ENCODE measurements around the gene PAPPA. TPM values are rescaled to one million over a fixed set of nuclear protein-coding genes. Genes with fewer than 3 reads are reported as not detected.

The PAPPA gene
- total RNA-seq, 3 donors from 2014 or later (not counting 1 experiment from before 2014, with no cell fraction given), result not detected

GRCh38 chr9:116322521-116322920 is 168.9 kb downstream of the PAPPA start:
- Histone ChIP-seq H3K27ac (ENCODE audit: low read length) (no peak overlapping the region), H3K4me3 (ENCODE audit: low read length) (no peak overlapping the region), H3K27me3 (ENCODE audit: control insufficient read depth, insufficient read depth, low read length) (no peaks in the 10 kb centered on the region), H3K36me3 (ENCODE audit: control insufficient read depth, insufficient read depth, low read length) (no peaks in the 10 kb centered on the region), H3K4me1 (ENCODE audit: control insufficient read depth, insufficient read depth, low read length) (no peaks in the 10 kb centered on the region), H3K9me3 (ENCODE audit: control insufficient read depth, insufficient read depth, low read length) (no peaks in the 10 kb centered on the region)
- DNase-seq (no peak), ATAC-seq (no peak)
- Mint-ChIP-seq H3K27me3 (ENCODE audit: low read depth in 2 of 2) (no peaks in the 10 kb centered on the region), H3K27ac (no peak overlapping the region), H3K9me3 (peaks cover 3 to 6% of the 10 kb centered on the region in 2 donors), H3K4me1 (no peaks in the 10 kb centered on the region), H3K4me3 (no peak overlapping the region), H3K36me3 (no peaks in the 10 kb centered on the region)
- intact Hi-C loops (cut with micrococcal nuclease), result no loop called here
- TF ChIP-seq CTCF (IDR thresholded peaks at IDR 0.05), result no peak
- no CpG with 5 or more reads among the region's 2 CpGs for WGBS (ENCODE audit: insufficient coverage)

- Mint-ChIP-seq H3K27me3 (ENCODE audit: low read depth in 2 of 2) (no peaks in the 10 kb centered on the region), H3K36me3 (no peaks in the 10 kb centered on the region), H3K9me3 (peaks cover 3 to 5% of the 10 kb centered on the region in 2 donors), H3K27ac (no peak overlapping the region), H3K4me3 (no peak overlapping the region), H3K4me1 (no peaks in the 10 kb centered on the region)
- DNase-seq (no peak), ATAC-seq (no peak)
- Histone ChIP-seq H3K36me3 (ENCODE audit: control insufficient read depth, insufficient read depth, low read length) (no peaks in the 10 kb centered on the region), H3K27ac (ENCODE audit: low read length) (no peak overlapping the region), H3K4me1 (ENCODE audit: control insufficient read depth, insufficient read depth, low read length) (no peaks in the 10 kb centered on the region), H3K9me3 (ENCODE audit: control insufficient read depth, insufficient read depth, low read length) (no peaks in the 10 kb centered on the region), H3K27me3 (ENCODE audit: control insufficient read depth, insufficient read depth, low read length) (no peaks in the 10 kb centered on the region), H3K4me3 (ENCODE audit: low read length) (no peak overlapping the region)
- intact Hi-C loops (cut with micrococcal nuclease), result no loop called here
- TF ChIP-seq CTCF (IDR thresholded peaks at IDR 0.05), result no peak
- WGBS (ENCODE audit: insufficient coverage), result 73% methylated on average over 6 of the region's 11 CpGs
Observed at GRCh38 chr9:116323012-116323411, 169.4 kb downstream of the PAPPA start.

- Histone ChIP-seq H3K4me1 (ENCODE audit: control insufficient read depth, insufficient read depth, low read length) (no peaks in the 10 kb centered on the region), H3K36me3 (ENCODE audit: control insufficient read depth, insufficient read depth, low read length) (no peaks in the 10 kb centered on the region), H3K27me3 (ENCODE audit: control insufficient read depth, insufficient read depth, low read length) (no peaks in the 10 kb centered on the region), H3K27ac (ENCODE audit: low read length) (no peak overlapping the region), H3K4me3 (ENCODE audit: low read length) (no peak overlapping the region), H3K9me3 (ENCODE audit: control insufficient read depth, insufficient read depth, low read length) (no peaks in the 10 kb centered on the region)
- ATAC-seq (no peak), DNase-seq (no peak)
- intact Hi-C loops (cut with micrococcal nuclease), result no loop called here
- no peaks in the 10 kb centered on the region for H3K4me1 Mint-ChIP-seq
- no peak for TF ChIP-seq CTCF (IDR thresholded peaks at IDR 0.05)
- H3K27me3 Mint-ChIP-seq (ENCODE audit: low read depth in 2 of 2), result no peaks in the 10 kb centered on the region
- no peak overlapping the region for H3K4me3 Mint-ChIP-seq
- H3K27ac Mint-ChIP-seq, result no peak overlapping the region
- H3K9me3 Mint-ChIP-seq, result peaks cover 3 to 4% of the 10 kb centered on the region in 2 donors
- H3K36me3 Mint-ChIP-seq, result no peaks in the 10 kb centered on the region
Observed at GRCh38 chr9:116323571-116323970, 170.0 kb downstream of the PAPPA start.

GRCh38 chr9:116325924-116326323 is 172.3 kb downstream of the PAPPA start:
- ATAC-seq (no peak), DNase-seq (no peak)
- H3K4me3 ChIP-seq (ENCODE audit: low read length), result no peak overlapping the region
- intact Hi-C loops (cut with micrococcal nuclease), result no loop called here
- Mint-ChIP-seq H3K4me1 (no peaks in the 10 kb centered on the region), H3K36me3 (no peaks in the 10 kb centered on the region), H3K27me3 (ENCODE audit: low read depth in 2 of 2) (no peaks in the 10 kb centered on the region), H3K4me3 (no peak overlapping the region), H3K27ac (no peak overlapping the region), H3K9me3 (peaks cover 5 to 6% of the 10 kb centered on the region in 2 donors)
- H3K4me1 ChIP-seq (ENCODE audit: control insufficient read depth, insufficient read depth, low read length), result no peaks in the 10 kb centered on the region
- no peak overlapping the region for H3K27ac ChIP-seq (ENCODE audit: low read length)
- no peak for TF ChIP-seq CTCF (IDR thresholded peaks at IDR 0.05)
- no peaks in the 10 kb centered on the region for H3K9me3 ChIP-seq (ENCODE audit: control insufficient read depth, insufficient read depth, low read length)
- H3K36me3 ChIP-seq (ENCODE audit: control insufficient read depth, insufficient read depth, low read length), result no peaks in the 10 kb centered on the region
- H3K27me3 ChIP-seq (ENCODE audit: control insufficient read depth, insufficient read depth, low read length), result no peaks in the 10 kb centered on the region
